IMR-90 (cell line): ENCODE measurements around the gene GABRB1. TPM values are rescaled to one million over a fixed set of nuclear protein-coding genes. Genes with fewer than 3 reads are reported as not detected.

ENCODE experiments used
- ATAC-seq: fragments of 200-7000 bp; cut with Tn5 transposase; 2 replicates; pipeline ENCODE4 v1.9.1; 2020; ENCODE audit warnings: low read depth, mild to moderate bottlenecking, moderate library complexity
- BruUV-seq: library from RNA; stranded (reverse); fragments of 400-500 nt; replicated peaks from 2 replicates; lab custom pipeline; 2021; lab: Mats Ljungman, UMichigan
- CTCF ChIA-PET: fragments of 300-600 bp; formaldehyde crosslinking; extraction: SDS; loops from one replicate; lab custom pipeline; 2021; ENCODE audit warnings: antibody characterized with exemption; lab: Yijun Ruan, JAX
- POLR2A ChIA-PET: fragments of 300-600 bp; sonication (Branson Sonifier 250); formaldehyde crosslinking; loops from one replicate; lab custom pipeline; 2022; ENCODE audit warnings: antibody characterized with exemption; ENCODE audit not compliant: unreplicated experiment; lab: Charles Lee
- DNase-seq: peaks from one replicate; pipeline ENCODE4 v3.0.0; 2013
- H2AFZ ChIP-seq: replicated peaks from 2 replicates; pipeline ENCODE3; 2013; ENCODE audit warnings: low read length, mild to moderate bottlenecking; ENCODE audit not compliant: poor library complexity
- H2AK5ac ChIP-seq: 2 replicates; pipeline ENCODE4 v1.6.1; 2013; ENCODE audit warnings: low read depth, low read length, inconsistent platforms
- H2AK9ac ChIP-seq: replicated peaks from 2 replicates; pipeline ENCODE3; 2013; ENCODE audit warnings: mild to moderate bottlenecking, low read depth, low read length, moderate library complexity; ENCODE audit not compliant: poor library complexity
- H2BK120ac ChIP-seq: 2 replicates; pipeline ENCODE4 v1.6.1; 2013; ENCODE audit warnings: low read depth, low read length, inconsistent platforms
- H2BK15ac ChIP-seq: 3 replicates; pipeline ENCODE4 v1.6.1; 2013; ENCODE audit warnings: low read depth, low read length, inconsistent platforms
- H2BK20ac ChIP-seq: 2 replicates; pipeline ENCODE4 v1.6.1; 2013; ENCODE audit warnings: low read depth, mild to moderate bottlenecking, inconsistent platforms, low read length, moderate library complexity
- H2BK5ac ChIP-seq: 2 replicates; pipeline ENCODE4 v1.6.1; 2013; ENCODE audit warnings: mild to moderate bottlenecking, low read depth, low read length, inconsistent platforms; ENCODE audit not compliant: poor library complexity, severe bottlenecking
- H3K14ac ChIP-seq: replicated peaks from 2 replicates; pipeline ENCODE4 v1.6.1; 2013; ENCODE audit warnings: low read depth, low read length, inconsistent platforms
- H3K18ac ChIP-seq: 2 replicates; pipeline ENCODE4 v1.6.1; 2013; ENCODE audit warnings: low read depth, low read length, control low read depth
- H3K23ac ChIP-seq: 2 replicates; pipeline ENCODE4 v1.6.1; 2013; ENCODE audit warnings: low read depth, low read length, inconsistent platforms
- H3K27ac ChIP-seq: 2 replicates; pipeline ENCODE4 v1.5.1; 2013; ENCODE audit warnings: mild to moderate bottlenecking, control low read depth, low read length; ENCODE audit not compliant: insufficient read depth
- H3K27me3 ChIP-seq: 2 replicates; pipeline ENCODE4 v1.6.1; 2013; ENCODE audit warnings: low read length; ENCODE audit not compliant: control insufficient read depth, insufficient read depth
- H3K36me3 ChIP-seq: 2 replicates; pipeline ENCODE4 v1.6.1; 2013; ENCODE audit warnings: low read length, mixed read lengths; ENCODE audit not compliant: control insufficient read depth, insufficient read depth
- H3K4ac ChIP-seq: 2 replicates; pipeline ENCODE4 v1.6.1; 2013; ENCODE audit warnings: low read depth, low read length, inconsistent platforms
- H3K4me1 ChIP-seq: 2 replicates; pipeline ENCODE4 v1.6.1; 2013; ENCODE audit warnings: low read length, mixed read lengths; ENCODE audit not compliant: control insufficient read depth, insufficient read depth
- H3K4me2 ChIP-seq: 2 replicates; pipeline ENCODE4 v1.6.1; 2013; ENCODE audit warnings: low read depth, mild to moderate bottlenecking, control low read depth, low read length, moderate library complexity
- H3K4me3 ChIP-seq: 2 replicates; pipeline ENCODE4 v1.5.1; 2013; ENCODE audit warnings: low read depth, mild to moderate bottlenecking, control low read depth, low read length, moderate library complexity; ENCODE audit not compliant: insufficient read depth
- H3K56ac ChIP-seq: 2 replicates; pipeline ENCODE4 v1.6.1; 2013; ENCODE audit warnings: low read length, inconsistent platforms; ENCODE audit not compliant: insufficient read depth; ENCODE audit errors: extremely low read depth
- H3K79me1 ChIP-seq, 2 experiments: 2 replicates each; pipeline ENCODE4 v1.6.1; 2013; ENCODE audit warnings: low read length in 2 of 2, inconsistent platforms in 1 of 2, low read depth in 1 of 2
- H3K9ac ChIP-seq: 2 replicates; pipeline ENCODE4 v1.6.1; 2013; ENCODE audit warnings: low read depth, low read length, control low read depth
- H3K9me1 ChIP-seq: 2 replicates; pipeline ENCODE4 v1.6.1; 2013; ENCODE audit warnings: low read length, inconsistent platforms; ENCODE audit not compliant: insufficient read depth
- H3K9me3 ChIP-seq: 2 replicates; pipeline ENCODE4 v1.6.1; 2013; ENCODE audit warnings: low read length; ENCODE audit not compliant: control insufficient read depth, insufficient read depth
- H4K20me1 ChIP-seq: 2 replicates; pipeline ENCODE4 v1.6.1; 2013; ENCODE audit warnings: low read length, inconsistent platforms; ENCODE audit not compliant: insufficient read depth
- H4K5ac ChIP-seq: 2 replicates; pipeline ENCODE4 v1.6.1; 2013; ENCODE audit warnings: mild to moderate bottlenecking, low read depth, low read length, control low read depth
- H4K8ac ChIP-seq, 2 experiments: 2 replicates each; pipeline ENCODE4 v1.6.1; 2013; ENCODE audit warnings: low read depth in 2 of 2, low read length in 2 of 2, control low read depth in 1 of 2, inconsistent platforms in 1 of 2
- H4K91ac ChIP-seq: 2 replicates; pipeline ENCODE4 v1.6.1; 2013; ENCODE audit warnings: low read depth, low read length, inconsistent platforms; ENCODE audit not compliant: insufficient read depth
- FOS ChIP-seq: fragments of 150-350 bp; IDR thresholded peaks from 2 replicates; pipeline ENCODE4 v1.6.1; 2016; ENCODE audit warnings: low read depth, low read length
- MAFK ChIP-seq: IDR thresholded peaks from 2 replicates; pipeline ENCODE4 v1.6.1; 2012; ENCODE audit warnings: low read depth, low read length, improper control_type of control experiment
- WGBS, 2 experiments: methylation state at CpG; one replicate each; pipeline versions ENCODE4 v1.1.5 to v1.1.7; 2013; ENCODE audit warnings: missing lambda C conversion rate in 2 of 2; ENCODE audit not compliant: insufficient read length in 1 of 2; ENCODE audit errors: extremely low coverage in 2 of 2; 5-methylcytosine and 5-hydroxymethylcytosine counted together
- dilution Hi-C: fragments of 300-500 bp; cut with HindIII; formaldehyde crosslinking; loops from one replicate; pipeline ENCODE4 v1.14.3; 2018; ENCODE audit warnings: low sequenced_read_pairs; ENCODE audit not compliant: unreplicated experiment
- in situ Hi-C: fragments of 300-500 bp; cut with MboI; formaldehyde crosslinking; loops from 3 replicates; pipeline ENCODE4 v1.14.3; 2019; ENCODE audit warnings: low sequenced_read_pairs, inconsistent platforms, mixed read lengths
- intact Hi-C: fragments of 100-400 bp; cut with micrococcal nuclease; formaldehyde crosslinking; loops from 2 replicates; pipeline ENCODE4 v1.10.0; 2022
- polyA plus RNA-seq, 3 experiments: library from polyadenylated mRNA; depleted of rRNA; stranded (reverse); fragments of >200 nt; gene quantifications; 2 replicates each; pipeline ENCODE4 v1.2.3, GENCODE V29; 2012; ENCODE audit warnings: low replicate concordance in 1 of 3
- total RNA-seq: library from RNA; depleted of rRNA; stranded (reverse); fragments of >200 nt; gene quantifications from 2 replicates; pipeline ENCODE4 v1.2.3, GENCODE V29; 2012

The GABRB1 gene
- total and polyA plus RNA-seq, 2 of the 4 experiments (the other 2 are of a cell fraction): 4.7 to 16.1 TPM

- Histone ChIP-seq H2BK15ac (no peak overlapping the region), H2AK9ac (no peak overlapping the region), H2BK120ac (no peak overlapping the region), H4K5ac (no peak overlapping the region), H3K9me1 (no peaks in the 10 kb centered on the region), H3K18ac (no peak overlapping the region), H2AFZ (no peak overlapping the region), H3K4me3 (no peak overlapping the region), H3K36me3 (no peaks in the 10 kb centered on the region), H2AK5ac (no peak overlapping the region), H3K4me2 (no peak overlapping the region), H4K91ac (no peak overlapping the region), H2BK5ac (no peak overlapping the region), H3K23ac (no peak overlapping the region), H3K9ac (no peak overlapping the region), H4K20me1 (no peaks in the 10 kb centered on the region), H3K14ac (no peak overlapping the region), H3K4ac (no peak overlapping the region), H4K8ac (no peak overlapping the region), H3K27me3 (no peaks in the 10 kb centered on the region), H3K27ac (no peak overlapping the region), H3K9me3 (no peaks in the 10 kb centered on the region), H3K79me1 (no peaks in the 10 kb centered on the region), H3K56ac (no peak overlapping the region), H2BK20ac (no peak overlapping the region), H3K4me1 (no peaks in the 10 kb centered on the region)
- peak; percentile 18 for DNase-seq
- no CpG with 5 or more reads among the region's 2 CpGs for WGBS, 2 experiments
- ATAC-seq: no peak
- dilution Hi-C loops: no loop called here
- POLR2A ChIA-PET: no interaction called here
- TF ChIP-seq FOS (no peak), MAFK (no peak)
- BruUV-seq: no TSS peak
- intact Hi-C loops: loop anchor here (10.0 kb wide), 1 partner anchor 178 kb away; no protein-coding TSS in a partner anchor
- in situ Hi-C loops: loop anchor here (5.0 to 10.0 kb wide), 2 partner anchors 454 to 532 kb away; no protein-coding TSS in a partner anchor
- CTCF ChIA-PET: interaction anchor here (0.6 kb wide), 1 partner anchor 7 kb away, joined by 3 read pairs; no protein-coding TSS in a partner anchor
Observed at GRCh38 chr4:47386561-47387235, 355.3 kb downstream of the GABRB1 start.
